ENCODE measurements around the gene PCYOX1L.

DNA sequence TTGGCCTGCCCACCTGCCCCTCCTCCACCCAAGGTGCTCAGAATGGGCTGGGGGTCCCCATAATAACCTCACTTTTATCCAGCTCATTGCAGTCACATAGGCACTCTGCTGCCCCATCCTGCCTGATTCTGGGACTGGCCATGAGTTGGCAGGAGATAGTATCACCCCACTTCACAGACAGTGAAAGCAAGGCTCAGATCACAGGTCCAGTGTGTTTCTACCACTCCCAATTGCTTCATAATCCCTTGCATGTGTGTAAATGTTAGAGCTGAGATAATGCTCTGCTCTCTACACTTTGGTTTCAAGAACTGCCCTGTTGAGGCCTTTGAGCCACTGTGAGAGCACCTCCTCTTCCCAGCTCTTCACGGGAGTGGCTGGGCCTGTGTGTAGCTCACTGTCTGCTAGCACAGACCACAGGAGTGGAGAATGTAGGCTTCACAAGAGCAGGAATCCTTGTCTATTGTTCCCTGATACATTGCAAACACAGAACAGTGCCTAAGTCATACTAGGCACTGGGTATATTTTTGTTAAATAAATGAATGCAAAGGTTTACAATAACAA lies 8.4 kb downstream of the PCYOX1L start:
- TF ChIP-seq EP300 (IDR thresholded peaks at IDR 0.05; ENCODE audit: borderline replicate concordance) (no peak), FOXM1 (IDR thresholded peaks at IDR 0.05; ENCODE audit: borderline replicate concordance, low read depth) (no peak), CREB1 (IDR thresholded peaks at IDR 0.05; ENCODE audit: low read depth) (no peak), CEBPB (IDR thresholded peaks at IDR 0.05) (no peak), YY1 (IDR thresholded peaks at IDR 0.05; ENCODE audit: low read depth) (no peak), TCF12 (IDR thresholded peaks at IDR 0.05; ENCODE audit: low read depth) (no peak), NFIC (IDR thresholded peaks at IDR 0.05) (no peak), EGR1 (IDR thresholded peaks at IDR 0.05) (no peak), TAF1 (IDR thresholded peaks at IDR 0.05; ENCODE audit: low read depth) (no peak), TEAD4 (IDR thresholded peaks at IDR 0.05) (no peak), USF1 (IDR thresholded peaks at IDR 0.05) (no peak), RAD21 (IDR thresholded peaks at IDR 0.05; ENCODE audit: low read depth) (no peak)
- TF ChIP-seq, protein P1, sequence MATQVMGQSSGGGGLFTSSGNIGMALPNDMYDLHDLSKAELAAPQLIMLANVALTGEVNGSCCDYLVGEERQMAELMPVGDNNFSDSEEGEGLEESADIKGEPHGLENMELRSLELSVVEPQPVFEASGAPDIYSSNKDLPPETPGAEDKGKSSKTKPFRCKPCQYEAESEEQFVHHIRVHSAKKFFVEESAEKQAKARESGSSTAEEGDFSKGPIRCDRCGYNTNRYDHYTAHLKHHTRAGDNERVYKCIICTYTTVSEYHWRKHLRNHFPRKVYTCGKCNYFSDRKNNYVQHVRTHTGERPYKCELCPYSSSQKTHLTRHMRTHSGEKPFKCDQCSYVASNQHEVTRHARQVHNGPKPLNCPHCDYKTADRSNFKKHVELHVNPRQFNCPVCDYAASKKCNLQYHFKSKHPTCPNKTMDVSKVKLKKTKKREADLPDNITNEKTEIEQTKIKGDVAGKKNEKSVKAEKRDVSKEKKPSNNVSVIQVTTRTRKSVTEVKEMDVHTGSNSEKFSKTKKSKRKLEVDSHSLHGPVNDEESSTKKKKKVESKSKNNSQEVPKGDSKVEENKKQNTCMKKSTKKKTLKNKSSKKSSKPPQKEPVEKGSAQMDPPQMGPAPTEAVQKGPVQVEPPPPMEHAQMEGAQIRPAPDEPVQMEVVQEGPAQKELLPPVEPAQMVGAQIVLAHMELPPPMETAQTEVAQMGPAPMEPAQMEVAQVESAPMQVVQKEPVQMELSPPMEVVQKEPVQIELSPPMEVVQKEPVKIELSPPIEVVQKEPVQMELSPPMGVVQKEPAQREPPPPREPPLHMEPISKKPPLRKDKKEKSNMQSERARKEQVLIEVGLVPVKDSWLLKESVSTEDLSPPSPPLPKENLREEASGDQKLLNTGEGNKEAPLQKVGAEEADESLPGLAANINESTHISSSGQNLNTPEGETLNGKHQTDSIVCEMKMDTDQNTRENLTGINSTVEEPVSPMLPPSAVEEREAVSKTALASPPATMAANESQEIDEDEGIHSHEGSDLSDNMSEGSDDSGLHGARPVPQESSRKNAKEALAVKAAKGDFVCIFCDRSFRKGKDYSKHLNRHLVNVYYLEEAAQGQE (IDR thresholded peaks at IDR 0.05; ENCODE audit: low read depth), result no peak
- TF ChIP-seq, protein P2, sequence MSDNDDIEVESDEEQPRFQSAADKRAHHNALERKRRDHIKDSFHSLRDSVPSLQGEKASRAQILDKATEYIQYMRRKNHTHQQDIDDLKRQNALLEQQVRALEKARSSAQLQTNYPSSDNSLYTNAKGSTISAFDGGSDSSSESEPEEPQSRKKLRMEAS (IDR thresholded peaks at IDR 0.05), result no peak
